NCI-H2171 (cell line): ENCODE results near the gene SRSF5.

Experiments
- DNase-seq: peaks from one replicate; lab custom pipeline; 2025; lab: John Stamatoyannopoulos, UW

Gene SRSF5

GRCh38 chr14:69770559-69770958 is 3.6 kb downstream of the SRSF5 start:
- no peak for DNase-seq

GRCh38 chr14:69771136-69771535 is 4.2 kb downstream of the SRSF5 start:
- no peak for DNase-seq

DNA sequence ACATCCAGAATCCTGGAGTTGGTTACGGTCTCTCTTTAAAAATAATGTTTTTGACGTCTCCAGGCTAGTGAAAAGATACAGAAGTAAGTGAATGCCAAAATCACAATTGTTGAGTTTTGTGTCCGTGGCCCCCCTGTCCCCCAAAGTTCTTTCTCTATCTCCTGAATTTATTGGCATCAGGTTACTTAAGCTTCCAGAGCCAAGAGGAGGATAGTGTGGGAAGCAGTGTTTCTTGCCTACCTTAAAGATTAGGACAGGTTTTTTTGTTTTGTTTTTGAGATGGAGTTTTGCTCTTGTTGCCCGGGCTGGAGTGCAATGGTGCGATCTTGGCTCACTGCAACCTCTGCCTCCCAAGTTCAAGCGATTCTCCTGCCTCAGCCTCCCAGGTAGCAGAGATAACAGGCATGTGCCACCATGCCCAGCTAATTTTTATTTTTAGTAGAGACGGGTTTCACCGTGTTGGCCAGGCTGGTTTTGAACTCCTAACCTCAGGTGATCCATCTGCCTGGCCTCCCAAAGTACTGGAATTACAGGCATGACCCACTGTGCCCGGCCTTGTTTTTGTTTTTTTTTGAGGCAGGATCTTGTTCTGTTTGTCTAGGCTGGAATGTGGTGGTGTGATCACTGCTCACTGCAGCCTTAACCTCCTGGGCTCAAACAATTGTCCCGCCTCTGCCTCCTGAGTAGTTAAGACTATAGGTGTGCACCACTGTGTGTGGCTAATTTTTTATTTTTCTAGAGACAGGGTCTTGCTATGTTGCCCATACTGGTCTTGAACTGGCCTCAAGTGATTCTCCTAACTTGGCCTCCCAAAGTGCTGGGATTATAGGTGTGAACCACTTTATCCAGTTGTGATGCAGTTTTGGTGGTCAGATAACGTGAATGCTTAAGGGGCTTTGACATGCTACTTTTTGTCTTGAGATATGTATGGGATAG is 5.4 kb downstream of the SRSF5 start:
- DNase-seq = no peak

- no peak for DNase-seq
Measured at GRCh38 chr14:69773571-69774276, 6.8 kb downstream of the SRSF5 start.

GRCh38 chr14:69775012-69775411 is 8.1 kb downstream of the SRSF5 start:
- no peak for DNase-seq

DNA sequence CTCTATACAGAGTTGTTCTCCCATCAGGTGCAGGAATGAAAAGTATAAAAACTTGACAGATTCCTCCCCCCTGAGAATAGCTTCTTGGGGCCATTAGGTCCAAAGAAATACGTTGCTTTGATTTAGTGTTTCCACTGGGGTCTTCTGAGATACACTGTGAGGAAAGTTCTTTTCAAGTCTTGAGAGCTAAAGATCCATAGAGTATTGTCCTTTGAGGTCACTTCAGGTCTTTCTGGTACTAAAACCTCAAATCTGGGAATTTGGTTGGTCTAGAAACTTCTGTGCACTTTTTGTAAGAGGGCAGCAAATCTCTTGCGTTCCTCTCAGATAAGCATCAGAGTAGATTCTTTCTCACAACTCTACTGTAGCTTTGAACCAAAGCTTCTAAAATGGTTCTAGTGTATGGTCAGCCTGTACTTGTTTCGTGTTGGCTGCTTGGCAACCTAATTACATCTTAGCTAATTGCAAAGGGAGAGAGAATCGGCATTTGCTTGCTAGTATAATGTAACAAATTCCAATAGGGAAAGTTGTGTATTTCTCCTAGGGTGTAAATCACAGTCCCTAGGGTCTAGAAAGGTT is 10.0 kb downstream of the SRSF5 start:
- DNase-seq = no peak

- DNase-seq = no peak
Measured at GRCh38 chr14:69779088-69779487, 12.1 kb downstream of the SRSF5 start.

GRCh38 chr14:69780092-69780491 is 13.2 kb downstream of the SRSF5 start:
- no peak for DNase-seq

DNA sequence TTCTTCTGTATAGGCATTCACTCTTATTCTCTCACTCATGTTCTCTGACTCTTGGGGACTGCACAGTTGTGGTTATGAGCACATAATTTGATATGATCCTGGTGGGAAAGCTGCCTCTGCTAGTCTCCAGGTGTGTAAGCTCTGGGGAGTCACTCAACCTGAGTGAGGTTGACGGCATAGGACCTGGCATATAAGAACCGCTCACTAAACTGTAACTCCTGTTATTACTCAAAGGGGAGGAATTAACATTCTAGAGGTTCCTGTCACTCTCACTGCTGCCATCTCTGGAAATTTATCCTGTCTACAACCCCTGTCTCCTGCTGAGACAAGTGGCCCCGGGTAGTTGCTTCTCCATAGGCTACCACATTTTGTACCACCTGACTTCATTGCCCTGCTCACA is 14.0 kb downstream of the SRSF5 start:
- no peak for DNase-seq

DNA sequence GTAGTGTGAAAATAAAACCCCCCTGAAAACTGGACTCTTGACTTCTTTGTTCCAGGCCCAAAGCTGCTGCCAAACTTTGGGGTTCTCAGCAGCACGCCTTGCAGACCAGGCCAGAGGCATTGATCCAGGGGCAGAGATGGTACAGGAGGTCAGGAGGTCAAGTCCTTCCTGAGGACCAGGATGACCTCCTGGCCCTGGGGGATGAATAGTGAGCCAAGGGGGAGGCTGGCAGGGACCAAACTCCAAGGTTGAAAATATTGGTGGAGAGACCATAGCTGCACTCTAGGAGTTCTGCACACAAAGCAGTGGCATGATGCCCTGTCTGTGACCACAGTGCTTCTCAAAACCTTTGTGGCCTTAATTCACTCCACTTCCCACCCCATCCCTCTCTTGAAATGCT is 18.0 kb downstream of the SRSF5 start:
- no peak for DNase-seq

GRCh38 chr14:69786603-69787002 is 19.7 kb downstream of the SRSF5 start:
- no peak for DNase-seq

DNA sequence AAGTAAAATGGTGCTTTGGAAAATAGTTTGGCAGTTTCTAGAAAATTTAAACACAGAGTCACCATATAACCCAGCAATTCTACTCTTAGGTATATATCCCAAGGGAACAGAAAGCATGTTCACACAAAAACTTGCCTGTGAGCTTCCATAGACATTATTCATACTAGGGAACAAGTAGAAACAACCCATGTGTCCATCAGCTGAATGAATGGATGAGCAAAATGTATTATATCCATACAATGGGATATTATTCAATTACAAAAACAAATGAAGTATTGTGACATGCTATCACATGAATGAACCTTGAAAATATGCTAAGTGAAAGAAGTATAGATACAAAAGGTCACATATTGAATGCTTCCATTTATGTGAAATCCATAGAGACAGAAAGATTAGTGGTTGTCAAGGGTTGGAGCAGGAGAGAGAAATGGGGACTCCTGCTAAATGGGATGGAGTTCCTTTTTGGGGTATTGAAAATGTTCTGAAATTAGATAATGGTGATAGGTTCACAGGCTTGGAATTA is 22.2 kb downstream of the SRSF5 start:
- DNase-seq = no peak

DNA sequence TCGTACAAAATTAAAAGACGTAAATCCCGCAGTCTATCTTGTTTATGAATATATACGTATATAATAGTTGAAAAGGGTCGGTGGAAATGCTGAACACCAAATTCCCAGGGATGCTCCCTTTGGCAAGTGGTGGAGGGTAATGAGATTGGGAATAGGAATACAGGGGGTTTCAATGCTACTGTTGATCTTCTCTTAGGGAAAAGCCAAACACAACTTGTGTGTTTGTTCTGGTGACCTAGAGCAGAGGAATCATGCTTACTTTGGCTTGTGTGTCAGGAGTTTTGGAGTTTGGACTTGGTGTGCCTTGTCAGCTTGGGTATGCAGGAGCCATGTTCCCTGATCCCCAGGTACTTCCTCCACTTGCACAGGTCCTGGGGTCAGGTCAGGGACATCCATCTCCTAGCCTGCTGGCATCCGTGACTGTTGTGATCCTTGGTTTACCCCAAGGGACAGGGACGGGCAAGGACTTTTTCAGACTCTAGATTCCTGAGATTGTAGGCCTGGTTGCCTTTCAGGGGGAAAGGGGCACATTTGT is 26.0 kb downstream of the SRSF5 start:
- no peak for DNase-seq

GRCh38 chr14:69794791-69795190 is 27.8 kb downstream of the SRSF5 start:
- DNase-seq = no peak

DNA sequence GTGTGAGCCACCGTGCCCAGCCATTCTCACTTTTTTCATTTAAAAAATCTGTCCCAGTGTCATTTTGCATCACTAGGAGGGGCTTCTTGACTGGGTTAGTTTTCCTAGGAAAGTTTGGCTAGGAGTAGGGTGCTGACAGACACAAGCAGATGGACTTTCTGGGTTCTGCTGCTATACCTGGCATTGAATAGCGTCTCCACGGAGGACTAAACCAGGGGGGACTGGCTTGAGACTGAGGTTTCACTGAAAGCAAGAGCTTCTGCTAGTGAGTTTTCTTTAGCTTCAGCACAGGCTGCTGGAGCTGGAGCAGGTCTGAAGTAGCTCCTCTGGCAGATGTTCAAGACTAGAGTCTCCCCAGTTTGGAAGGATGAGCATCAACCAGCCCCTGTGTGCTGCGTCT is 28.7 kb downstream of the SRSF5 start:
- no peak for DNase-seq

- no peak for DNase-seq
Measured at GRCh38 chr14:69796797-69797500, 30.0 kb downstream of the SRSF5 start, which contains the start of gene SLC10A1. Gene SLC10A1, minus strand, starts transcription at chr14:69797241. Its CDS starts 86 bp downstream, at chr14:69797155.

DNA sequence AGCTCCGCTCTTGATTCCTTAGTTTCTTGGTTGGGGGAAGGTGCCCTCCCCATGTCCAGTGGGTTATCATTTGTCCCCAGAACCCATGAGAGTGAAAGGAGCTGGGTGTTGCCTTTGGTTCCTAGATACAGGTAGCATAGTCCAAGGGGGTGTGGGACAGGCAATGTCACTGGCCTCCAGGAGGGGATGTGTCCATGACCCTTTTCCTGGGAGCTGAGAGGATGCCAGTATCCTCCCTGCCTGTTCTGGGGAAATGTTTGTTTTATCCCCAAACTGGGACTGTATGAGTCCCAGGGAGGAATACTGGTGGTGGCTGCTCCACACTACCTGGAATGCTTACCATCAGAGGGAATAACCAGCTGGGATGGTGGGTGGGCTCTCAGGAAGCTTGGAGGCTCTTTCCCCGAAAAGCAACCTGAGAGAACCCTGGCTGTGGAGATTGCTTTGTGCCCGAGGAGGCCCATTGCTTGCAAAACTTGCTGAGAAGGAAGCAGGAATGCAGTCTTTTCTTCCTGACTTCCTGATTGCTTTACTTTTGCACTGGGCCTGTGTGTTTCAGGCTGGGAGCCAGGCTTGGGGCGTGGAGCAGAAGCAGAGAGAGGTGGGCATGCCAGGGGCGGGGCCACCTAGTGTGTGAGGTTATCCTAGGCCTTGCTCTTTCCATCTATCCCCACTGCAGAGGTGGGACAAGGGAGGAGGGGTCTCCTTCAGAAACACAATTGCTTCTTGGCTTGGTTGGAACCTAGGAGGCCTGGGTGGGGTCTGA is 30.8 kb downstream of the SRSF5 start:
- no peak for DNase-seq

DNA sequence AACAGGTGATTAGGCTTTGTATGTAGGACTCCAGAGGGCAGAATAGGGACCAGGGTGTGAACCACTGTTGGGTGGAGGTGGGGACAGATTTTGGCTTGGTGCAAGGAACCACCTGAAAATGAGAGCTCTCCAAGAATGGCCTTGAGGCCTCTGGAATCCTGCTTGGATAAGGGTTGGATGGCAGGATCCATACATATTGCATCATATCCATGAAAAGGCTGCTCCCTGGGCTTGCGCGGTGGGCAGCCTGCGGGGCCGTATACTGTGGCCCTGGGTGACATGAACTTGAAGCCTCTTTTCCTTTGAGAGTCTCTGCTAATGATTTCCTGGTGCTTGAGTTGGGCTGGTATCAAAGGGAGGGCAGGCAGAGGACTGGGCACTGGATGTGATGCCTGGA is 31.4 kb downstream of the SRSF5 start:
- no peak for DNase-seq

DNA sequence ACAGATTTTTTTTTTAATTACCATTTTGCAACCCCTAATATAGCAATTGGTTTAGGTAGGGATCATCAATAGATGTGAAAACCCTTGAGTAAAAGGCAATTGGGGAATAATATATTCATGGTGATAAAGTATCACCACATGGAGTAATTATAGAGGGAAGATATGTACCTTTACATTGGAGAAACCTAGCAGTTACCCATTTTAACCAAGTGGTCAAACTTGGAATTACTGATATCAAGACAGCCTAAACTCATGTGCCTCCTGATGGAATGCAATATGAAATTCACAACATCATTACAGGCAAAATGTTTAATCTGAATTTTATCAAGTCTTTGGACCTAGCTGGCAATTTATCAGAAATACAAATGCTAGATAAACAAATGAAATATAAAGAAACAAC is 36.8 kb downstream of the SRSF5 start:
- no peak for DNase-seq

DNA sequence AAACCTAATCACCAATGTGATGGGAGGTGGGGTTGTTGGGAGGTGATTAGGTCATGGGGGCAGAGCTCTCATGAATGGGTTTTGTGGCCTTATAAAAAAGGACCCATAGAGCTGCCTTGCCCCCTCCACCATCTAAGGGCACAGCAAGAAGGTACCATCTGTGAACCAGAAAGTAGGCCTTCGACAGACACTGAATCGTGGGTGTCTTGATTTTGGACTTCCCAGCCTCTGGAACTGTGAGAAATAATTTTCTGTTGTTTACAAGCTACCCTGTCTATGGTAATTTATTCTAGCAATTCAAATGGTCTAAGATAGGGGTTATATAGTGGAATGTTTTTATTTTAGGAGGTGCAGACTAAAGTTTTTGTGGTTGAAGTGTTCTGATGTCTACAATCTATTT is 38.0 kb downstream of the SRSF5 start:
- DNase-seq = no peak

DNA sequence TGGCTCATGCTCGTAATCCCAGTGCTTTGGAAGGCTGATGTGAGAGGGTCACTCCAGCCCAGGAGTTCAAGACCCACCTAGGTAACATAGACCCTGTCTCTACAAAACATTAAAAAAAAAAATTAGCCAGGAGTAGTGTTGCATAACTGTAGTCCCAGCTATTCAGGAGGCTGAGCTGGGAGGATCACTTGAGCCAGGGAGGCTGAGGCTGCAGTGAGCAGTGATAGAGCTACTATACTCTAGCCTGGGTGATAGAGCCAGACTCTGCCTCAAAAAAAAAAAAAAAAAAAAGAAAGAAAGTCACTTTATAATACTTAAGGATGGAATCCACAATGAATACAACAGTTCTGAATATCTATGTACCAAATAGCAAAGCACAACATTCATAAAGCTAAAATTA is 40.2 kb downstream of the SRSF5 start:
- DNase-seq = no peak
